NCI-H69 (cell line): ENCODE measurements around the gene PP2D1.
A peak's percentile ranks its signal among the peaks of the same experiment; 100 is the strongest.
"Not testable (repeated sequence)": the region's sequence is repeated elsewhere in the genome, so short reads cannot be mapped to it uniquely, and the experiment has no call there.

Source experiments
- DNase-seq: peaks from one replicate; lab custom pipeline; 2025; lab: John Stamatoyannopoulos, UW

Gene PP2D1

DNA sequence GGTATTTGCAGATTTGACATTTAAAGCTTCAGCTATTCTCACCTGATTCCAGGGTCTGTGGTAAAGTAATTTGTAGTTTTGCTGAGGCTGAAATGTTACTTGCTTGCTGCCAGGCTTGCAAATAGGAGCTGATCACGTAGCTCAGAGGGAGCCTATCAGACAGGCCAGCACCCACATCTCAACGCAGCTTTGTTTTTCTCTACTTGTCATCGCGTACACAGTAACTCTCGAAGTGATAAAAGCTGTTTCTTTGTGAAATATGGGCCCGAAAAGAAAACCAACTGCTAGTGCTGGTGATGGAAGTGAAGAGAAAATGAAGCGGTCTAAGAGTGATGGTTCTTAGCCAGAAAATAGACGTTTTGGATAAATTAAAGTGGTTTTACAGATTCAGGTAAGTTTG lies 41.7 kb downstream of the PP2D1 start:
- DNase-seq = no peak

DNA sequence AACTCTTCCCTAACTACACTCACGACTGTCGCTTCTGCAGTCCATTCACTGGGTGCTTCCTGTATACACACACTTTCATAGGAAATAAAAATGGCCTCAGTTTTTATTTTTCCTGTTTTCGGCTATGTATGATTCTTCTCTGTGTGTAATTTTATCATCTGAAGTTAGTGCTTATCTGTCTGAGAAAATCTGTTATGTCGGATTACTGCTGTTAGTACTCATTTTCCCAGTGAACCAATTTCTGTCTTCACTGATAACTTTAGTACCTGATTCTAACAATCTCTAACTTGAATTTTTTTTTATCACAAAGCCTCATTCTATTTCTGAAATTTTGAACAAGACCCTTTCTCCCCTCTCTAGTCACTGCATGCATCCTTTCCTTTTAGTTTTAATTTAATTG lies 44.3 kb downstream of the PP2D1 start:
- DNase-seq = no peak

DNA sequence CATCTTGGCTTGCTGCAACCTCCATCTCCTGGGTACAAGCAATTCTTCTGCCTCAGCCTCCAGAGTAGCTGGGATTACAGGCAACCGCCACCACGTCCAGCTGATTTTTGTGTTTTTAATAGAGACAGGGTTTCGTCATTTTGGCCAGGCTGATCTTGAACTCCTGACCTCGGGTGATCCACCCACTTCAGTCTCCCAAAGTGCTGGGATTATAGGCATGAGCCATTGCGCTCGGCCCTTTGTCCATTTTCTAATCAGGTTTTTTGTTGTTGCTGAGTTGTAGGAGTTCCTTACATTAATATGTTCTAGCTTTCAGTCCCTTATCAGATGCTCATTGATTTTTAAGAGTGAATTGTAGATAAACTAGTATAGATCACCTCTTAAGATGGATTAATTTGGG lies 44.9 kb downstream of the PP2D1 start:
- DNase-seq = no peak

- no peak for DNase-seq
These were observed 50.1 kb downstream of the PP2D1 start for GRCh38 chr3:19961960-19962359.

GRCh38 chr3:19960696-19961095 lies 51.4 kb downstream of the PP2D1 start:
- no peak for DNase-seq

DNA sequence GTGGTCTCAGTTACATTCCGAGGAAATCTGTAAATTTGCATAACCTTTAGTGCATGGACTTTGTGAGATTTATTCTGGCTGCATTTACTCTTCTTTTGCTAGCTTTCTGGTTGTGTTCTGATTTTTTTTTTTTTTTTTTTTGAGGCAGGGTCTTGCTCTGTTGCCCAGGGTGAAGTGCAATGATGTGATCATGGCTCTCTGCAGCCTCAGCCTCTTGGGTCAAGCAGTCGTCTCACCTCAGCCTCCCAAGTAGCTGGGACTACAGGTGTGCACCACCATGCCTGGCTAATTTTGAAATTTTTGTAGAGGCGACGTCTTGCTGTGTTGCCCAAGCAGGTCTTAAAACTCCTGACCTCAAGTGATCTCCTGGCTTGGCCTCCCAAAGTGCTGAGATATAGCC lies 52.6 kb downstream of the PP2D1 start:
- DNase-seq = no peak

DNA sequence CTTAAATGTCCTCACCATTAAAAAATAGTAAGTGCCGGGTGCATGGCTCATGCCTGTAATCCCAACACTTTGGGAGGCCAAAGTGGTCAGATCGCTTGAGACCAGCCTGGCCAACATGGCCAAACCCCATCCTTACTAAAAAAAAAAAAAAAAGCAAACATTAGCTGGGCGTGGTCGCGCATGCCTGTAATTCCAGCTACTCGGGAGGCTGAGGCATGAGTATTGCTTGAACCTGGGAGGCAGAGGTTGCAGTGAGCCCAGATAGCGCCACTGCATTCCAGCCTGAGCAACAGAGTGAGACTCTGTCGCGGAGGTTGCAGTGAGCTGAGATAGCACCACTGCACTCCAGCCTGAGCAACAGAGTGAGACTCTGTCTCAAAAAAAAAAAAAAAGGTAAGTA lies 54.7 kb downstream of the PP2D1 start:
- DNase-seq = not testable (repeated sequence)

- no peak for DNase-seq
These were observed 57.4 kb downstream of the PP2D1 start for GRCh38 chr3:19954676-19955075.

DNA sequence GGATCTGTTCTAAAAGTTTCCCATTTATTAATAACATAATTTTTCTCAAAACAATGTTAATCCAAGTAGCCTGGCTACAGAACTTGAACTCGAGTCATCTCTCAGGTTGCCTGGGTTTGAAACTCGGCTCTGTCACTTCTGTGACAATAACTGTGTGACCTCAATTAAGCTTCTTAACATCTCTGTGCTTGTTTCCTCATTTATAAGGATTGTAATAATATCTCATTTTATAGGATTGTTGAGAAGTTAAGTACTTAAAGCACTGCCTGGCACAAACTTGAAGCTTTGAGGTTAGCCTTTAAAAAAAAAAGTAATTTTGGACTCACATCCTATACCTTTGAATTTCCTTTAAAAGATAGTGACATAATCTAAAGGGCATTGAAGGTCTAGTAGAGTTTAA lies 61.7 kb downstream of the PP2D1 start:
- no peak for DNase-seq

GRCh38 chr3:19948226-19948591 lies 63.9 kb downstream of the PP2D1 start:
- no peak for DNase-seq

GRCh38 chr3:19947549-19948225 lies 64.4 kb downstream of the PP2D1 start:
- DNase-seq = peak; percentile 56

DNA sequence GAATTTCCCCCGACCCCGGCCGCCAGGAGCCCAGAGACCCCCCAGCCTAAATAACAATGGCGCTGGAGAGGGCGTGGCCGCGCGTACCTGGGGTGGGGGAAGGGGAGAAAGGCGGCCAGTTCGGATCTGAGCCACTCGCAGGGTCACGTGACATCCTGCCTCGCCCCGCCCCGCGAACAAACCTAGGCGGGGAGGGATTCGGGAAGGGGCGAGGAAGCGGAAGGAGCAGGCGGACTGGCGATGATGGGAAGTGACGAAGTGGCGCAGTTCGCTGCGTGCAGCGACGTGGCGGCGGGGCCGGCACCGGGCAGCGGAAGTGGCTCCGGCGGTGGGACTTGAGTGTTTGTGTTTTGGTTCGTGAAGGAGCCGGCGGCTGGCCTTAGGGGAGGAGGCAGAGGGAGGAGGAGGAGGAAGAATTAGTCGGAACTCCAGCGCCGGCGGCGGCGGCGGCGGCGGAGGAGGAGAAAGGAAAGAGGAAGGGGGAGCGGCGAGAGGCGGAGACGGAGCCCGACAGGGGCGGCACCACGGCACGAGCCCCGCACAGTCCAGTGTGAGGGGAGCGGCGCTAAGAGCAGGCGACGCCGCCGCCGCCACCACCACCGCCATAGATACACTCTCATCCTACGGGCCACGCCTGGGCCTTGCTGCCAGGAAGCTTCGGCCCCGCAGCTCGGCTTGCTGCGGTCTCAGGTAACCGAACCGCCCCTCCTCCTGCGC lies 65.1 kb downstream of the PP2D1 start, which contains the start of gene RAB5A:
Gene RAB5A (plus strand): TSS at position 266 of the 717 bp plus-strand sequence. CDS start 3,802 bp downstream, outside the sequence.
- DNase-seq = peak; percentile 96

GRCh38 chr3:19945969-19946831 lies 65.9 kb downstream of the PP2D1 start:
- DNase-seq = no peak

GRCh38 chr3:19945534-19945933 lies 66.5 kb downstream of the PP2D1 start:
- no peak for DNase-seq

DNA sequence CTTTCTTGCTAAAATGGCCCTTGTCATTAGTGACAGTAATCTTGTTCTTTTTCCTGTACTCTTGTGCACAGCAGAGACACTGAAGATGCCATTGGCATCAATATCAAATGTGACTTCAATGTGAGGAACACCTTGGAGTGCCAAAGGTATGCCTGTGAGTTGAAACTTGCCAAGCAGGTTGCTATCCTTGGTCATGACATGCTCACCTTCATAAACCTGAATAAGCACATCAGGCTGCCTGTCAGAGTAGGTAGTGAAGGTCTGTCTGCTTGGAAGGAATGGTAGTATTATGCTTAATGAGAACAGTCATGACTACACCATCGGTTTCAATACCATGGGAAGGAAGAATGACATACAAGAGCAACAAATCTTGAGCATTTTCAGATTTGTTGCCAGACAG lies 71.4 kb downstream of the PP2D1 start:
- DNase-seq = no peak

GRCh38 chr3:19938295-19938627 lies 73.8 kb downstream of the PP2D1 start:
- no peak for DNase-seq

DNA sequence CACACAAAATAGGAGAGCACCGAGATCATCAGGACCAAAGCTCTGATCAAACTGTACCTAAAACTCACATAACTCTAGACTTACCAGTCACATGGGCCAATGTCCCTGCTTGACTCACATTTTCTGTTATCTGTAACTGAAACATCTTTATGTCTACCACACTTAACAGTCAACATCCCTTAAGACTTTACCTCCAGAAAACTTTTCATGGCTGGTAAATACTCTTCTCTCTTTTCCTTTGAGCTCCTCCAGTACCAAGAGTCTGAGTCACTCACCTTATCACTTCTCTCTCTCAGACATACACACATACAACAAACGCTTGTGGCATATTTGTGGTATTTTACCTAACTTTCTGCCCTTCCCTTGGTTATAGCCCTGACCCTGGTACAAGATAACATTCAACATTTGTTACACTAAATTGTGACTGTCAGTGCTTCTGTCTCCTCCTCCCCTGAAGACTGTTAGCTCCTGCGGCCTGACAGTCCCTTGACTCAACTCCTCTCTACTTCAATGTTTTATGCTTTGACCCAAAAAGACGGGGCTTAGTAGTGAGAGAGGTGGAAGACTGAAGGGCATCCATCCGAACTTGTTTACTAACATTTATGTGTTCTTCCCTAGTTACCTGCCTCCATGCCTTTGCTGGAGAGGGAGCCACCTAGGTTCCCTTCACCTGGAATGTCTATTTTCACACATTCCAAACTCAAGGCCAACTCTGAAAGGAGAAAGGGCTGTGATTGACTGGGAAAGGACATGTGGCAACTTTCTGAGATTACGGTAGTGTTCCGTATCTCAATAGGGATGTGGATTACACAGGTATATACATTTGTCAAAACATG lies 74.4 kb downstream of the PP2D1 start:
- no peak for DNase-seq
